Subcutaneous adipose tissue (tissue), 4 donors: ENCODE results near the gene TMEM11. TPM values are rescaled to one million over a fixed set of nuclear protein-coding genes. Genes with fewer than 3 reads are reported as not detected.

Source experiments
- small RNA-seq: library from RNA; depleted of rRNA; stranded (forward); fragments of <200 nt; gene quantifications from one replicate; pipeline ENCODE3, GENCODE V24; 2016
- total RNA-seq, 4 donors: library from RNA; depleted of rRNA; stranded (reverse); fragments of >200 nt; gene quantifications; one replicate each; pipeline ENCODE4 v1.1.0, GENCODE V29; 2016

TMEM11 gene
- total RNA-seq, 4 donors from 2014 or later, result 22.0 to 30.1 (median 26.4) TPM

Small RNA genes within 50 kb of the gene (small RNA-seq; reads per million reads assigned to genes)
- gene RN7SL426P, result not detected

Other genes starting within 250 kb of the TMEM11 start
- gene USP22, start 171.2 kb downstream of the TMEM11 start, total RNA-seq, result 100 to 1,000 TPM in 1 of 4 donors, 10 to 100 TPM in 3; 87.4 to 128 (median 96.3) TPM
- gene DHRS7B, start 87.2 kb downstream of the TMEM11 start, total RNA-seq, result 10 to 100 TPM; 28.4 to 55.4 (median 45.0) TPM
- gene NATD1, start 39.2 kb upstream of the TMEM11 start, total RNA-seq, result 10 to 100 TPM in 3 of 4 donors, 1 to 10 TPM in 1; 4.9 to 31.6 (median 15.1) TPM
- 10 to 100 TPM; 17.0 to 36.2 (median 23.3) TPM for gene MAP2K3, start 70.5 kb upstream of the TMEM11 start, total RNA-seq
- gene KCNJ12, start 162.2 kb upstream of the TMEM11 start, total RNA-seq, result 1 to 10 TPM in 2 of 4 donors, under 1 TPM in 1, not detected in 1; 0.51 to 1.7 (median 1.3) TPM